Skeletal muscle cell (primary cell): ENCODE measurements around the gene HACD1.
"Not testable (repeated sequence)": the region's sequence is repeated elsewhere in the genome, so short reads cannot be mapped to it uniquely, and the experiment has no call there.

Experiments used
- DNase-seq: peaks from one replicate; pipeline ENCODE4 v3.0.0-alpha.2; 2010; ENCODE audit warnings: low read depth
- H3K4me3 ChIP-seq: 2 replicates; pipeline ENCODE4 v1.5.1; 2011; ENCODE audit warnings: low read depth, mild to moderate bottlenecking, control low read depth, low read length, moderate library complexity

The HACD1 gene

DNA sequence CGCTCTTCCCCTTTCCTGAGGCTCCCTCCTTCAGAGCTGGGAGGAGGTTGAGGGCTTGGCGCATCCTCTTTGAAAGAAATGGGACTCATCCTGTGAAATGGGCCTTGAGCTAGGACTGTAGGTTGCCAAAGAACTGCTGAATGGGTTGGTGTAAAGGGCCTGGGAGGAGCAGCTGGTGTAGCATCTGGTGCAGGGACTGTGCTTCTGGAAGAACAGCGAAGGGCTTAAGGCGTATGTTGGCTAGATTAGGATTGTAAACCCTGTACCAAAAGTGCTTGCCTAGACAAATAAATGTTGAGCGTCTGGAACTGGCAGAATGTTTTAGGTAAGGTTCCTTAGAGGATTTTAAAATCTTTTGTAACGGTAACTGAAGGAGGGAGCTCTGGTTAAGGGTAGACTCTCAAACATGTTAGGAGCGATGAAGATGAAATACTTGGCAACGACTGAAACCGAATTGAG is 27.3 kb upstream of the HACD1 start:
- no peak for DNase-seq
- H3K4me3 ChIP-seq = peak overlapping the region; percentile 89

GRCh38 chr10:17643755-17644484 is 26.7 kb upstream of the HACD1 start, which contains the start of gene STAM:
Gene STAM, plus strand, starts transcription at chr10:17644151. Its CDS starts 189 bp downstream, at chr10:17644340.
- H3K4me3 ChIP-seq = peak within 1 kb of the TSS; percentile 89
- DNase-seq = peak; percentile 86

- H3K4me3 ChIP-seq = peak overlapping the region; percentile 89
- DNase-seq = peak; percentile 55
These were observed 26.2 kb upstream of the HACD1 start for GRCh38 chr10:17643339-17643754.

DNA sequence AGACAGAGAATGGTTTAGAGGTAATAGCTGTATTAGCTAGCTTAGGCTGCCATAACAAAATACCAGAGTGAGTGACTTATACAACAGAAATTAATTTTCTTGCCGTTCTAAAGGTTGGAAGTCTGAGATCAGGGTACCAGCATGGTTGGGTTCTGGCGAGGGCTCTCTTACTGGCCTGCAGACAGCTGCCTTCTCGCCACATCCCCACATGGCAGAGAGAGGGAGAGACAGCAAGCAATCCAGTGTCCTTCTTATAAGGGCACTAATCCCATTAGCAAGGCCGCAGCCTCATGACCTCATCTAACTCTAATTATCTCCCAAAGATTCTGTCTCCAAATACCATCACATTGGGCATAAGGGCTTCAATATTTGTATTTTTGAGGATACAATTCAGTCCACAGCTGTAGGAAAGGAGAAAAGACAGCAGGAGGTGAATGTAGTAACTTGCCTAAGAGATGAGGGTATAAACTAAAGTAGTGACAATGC is 23.2 kb upstream of the HACD1 start:
- no peak overlapping the region for H3K4me3 ChIP-seq
- DNase-seq = no peak

DNA sequence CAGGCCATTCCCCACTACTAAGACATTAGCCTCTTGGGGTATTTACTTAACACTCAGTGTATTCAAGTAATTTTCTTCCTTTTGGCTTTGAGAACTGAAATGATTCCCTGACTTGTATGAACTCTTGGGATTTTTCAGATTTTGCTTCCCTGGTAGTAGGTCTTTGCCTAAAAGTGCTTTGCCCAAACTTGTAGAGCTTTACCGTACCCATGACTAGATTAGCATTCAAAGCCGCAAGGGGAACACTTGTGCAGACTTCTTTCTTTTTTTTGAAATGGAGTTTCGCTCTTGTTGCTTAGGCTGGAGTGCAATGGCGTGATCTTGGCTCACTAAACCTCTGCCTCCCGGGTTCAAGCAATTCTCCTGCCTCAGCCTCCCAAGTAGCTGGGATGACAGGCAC is 20.7 kb upstream of the HACD1 start:
- no peak for DNase-seq
- no peak overlapping the region for H3K4me3 ChIP-seq

GRCh38 chr10:17633353-17633752 is 16.2 kb upstream of the HACD1 start:
- H3K4me3 ChIP-seq = no peak overlapping the region
- no peak for DNase-seq

DNA sequence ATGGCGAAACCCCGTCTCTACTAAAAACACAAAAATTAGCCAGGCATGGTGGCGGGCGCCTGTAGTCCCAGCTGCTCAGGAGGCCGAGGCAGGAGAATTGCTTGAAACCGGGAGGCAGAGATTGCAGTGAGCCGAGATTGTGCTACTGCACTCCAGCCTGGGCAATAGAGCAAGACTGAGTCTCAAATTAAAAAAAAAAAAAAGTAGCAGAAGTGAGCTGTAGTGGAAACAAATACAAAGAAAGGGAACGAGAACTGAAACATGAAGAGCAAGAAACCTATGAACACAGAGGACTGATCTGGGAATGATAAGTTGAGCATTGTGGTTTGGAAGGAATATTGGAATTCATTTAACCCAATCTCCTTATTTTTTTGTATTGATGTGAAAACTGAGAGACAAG is 15.4 kb upstream of the HACD1 start:
- H3K4me3 ChIP-seq = not testable (repeated sequence)

DNA sequence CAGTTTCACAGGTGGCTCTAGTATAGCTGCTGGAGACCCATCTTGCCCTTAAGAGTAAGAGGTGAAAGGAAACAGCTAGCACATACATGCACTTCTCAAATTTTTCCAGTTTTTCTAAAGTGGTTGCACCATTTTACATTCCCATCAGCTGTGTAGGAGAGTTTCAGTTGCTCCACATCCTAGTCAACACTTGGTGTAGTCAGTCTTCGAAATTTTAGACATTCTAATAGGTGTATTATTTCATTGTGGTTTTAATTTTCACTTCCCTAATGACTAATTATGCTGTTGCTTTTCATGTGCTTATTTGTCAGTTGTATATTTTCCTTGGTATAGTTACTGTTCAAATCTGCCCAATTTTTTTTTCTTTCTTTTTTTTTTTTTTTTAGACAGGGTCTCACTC is 9.5 kb upstream of the HACD1 start:
- no peak for DNase-seq
- no peak overlapping the region for H3K4me3 ChIP-seq

More for the DNA sequence above, 15.4 kb upstream of the HACD1 start:
- DNase-seq = not testable (repeated sequence)

DNA sequence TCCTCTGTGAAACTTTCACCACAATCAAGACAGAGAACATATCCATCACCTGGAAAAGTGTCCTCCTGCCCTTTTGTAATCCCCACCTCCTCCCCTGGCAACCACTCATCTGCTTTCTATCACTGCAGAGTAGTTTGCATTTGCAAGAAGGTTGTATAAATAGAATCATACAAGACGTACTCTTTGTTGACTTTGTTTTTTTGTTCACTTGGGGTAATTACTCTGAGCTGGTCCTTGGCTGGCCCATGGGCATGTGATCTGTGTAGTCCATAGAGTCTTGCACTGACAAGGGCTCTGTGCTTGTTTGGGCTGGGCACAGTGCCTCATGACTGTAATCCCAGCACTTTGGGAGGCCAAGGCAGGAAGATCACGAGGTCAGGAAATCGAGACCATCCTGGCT is 7.8 kb upstream of the HACD1 start:
- no peak overlapping the region for H3K4me3 ChIP-seq
- no peak for DNase-seq

DNA sequence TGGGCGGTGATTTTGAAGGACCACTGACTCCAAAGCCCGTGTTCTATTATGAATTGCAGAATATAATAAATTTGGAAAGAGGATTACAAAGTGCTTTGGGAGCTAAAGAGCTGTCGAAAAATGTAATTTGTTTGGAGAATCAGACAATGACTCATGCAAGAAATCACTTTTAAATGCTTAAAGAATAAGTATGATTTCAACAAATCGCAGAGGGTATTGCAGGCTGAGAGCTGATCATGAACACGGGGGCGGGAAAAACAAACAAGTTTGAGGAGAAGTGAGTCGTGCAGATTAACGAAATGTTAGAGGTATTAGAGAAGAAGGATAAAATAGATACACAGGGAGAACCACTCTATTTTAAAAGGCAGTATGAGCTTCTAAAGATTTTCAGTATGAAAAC is 4.9 kb upstream of the HACD1 start:
- no peak for DNase-seq
- no peak overlapping the region for H3K4me3 ChIP-seq

GRCh38 chr10:17616403-17617030 is 657 bp downstream of the HACD1 start:
- no peak for DNase-seq
- peak overlapping the region; percentile 73 for H3K4me3 ChIP-seq

- no peak overlapping the region for H3K4me3 ChIP-seq
- no peak for DNase-seq
These were observed 7.6 kb downstream of the HACD1 start for GRCh38 chr10:17609523-17610079.

GRCh38 chr10:17607603-17608332 is 9.4 kb downstream of the HACD1 start:
- no peak overlapping the region for H3K4me3 ChIP-seq

GRCh38 chr10:17607060-17607459 is 10.1 kb downstream of the HACD1 start:
- no peak for DNase-seq
- H3K4me3 ChIP-seq = no peak overlapping the region

More at GRCh38 chr10:17607603-17608332, 9.4 kb downstream of the HACD1 start:
- DNase-seq = no peak

DNA sequence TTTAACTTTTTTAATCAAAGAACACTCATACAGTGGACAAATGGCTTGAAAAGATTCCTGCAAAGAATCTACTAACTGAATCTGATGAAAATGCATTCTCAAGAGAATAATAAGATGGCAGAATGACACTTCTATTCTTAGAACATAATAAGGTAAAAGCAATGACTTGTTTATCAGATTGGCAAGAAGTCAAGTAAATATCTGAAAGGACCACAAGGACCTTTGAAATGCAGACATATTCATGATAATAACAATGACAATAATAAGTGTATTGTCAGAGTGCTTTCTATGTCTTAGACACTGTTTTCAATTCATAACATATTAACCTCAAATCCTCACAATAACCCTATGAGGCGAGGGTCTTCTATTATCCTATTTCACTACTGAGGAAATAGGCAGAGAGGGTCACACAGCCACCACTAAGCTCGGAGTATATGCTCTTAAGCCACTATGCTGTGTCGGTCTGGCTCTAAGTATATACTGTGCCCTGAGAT is 10.6 kb downstream of the HACD1 start:
- no peak overlapping the region for H3K4me3 ChIP-seq

DNA sequence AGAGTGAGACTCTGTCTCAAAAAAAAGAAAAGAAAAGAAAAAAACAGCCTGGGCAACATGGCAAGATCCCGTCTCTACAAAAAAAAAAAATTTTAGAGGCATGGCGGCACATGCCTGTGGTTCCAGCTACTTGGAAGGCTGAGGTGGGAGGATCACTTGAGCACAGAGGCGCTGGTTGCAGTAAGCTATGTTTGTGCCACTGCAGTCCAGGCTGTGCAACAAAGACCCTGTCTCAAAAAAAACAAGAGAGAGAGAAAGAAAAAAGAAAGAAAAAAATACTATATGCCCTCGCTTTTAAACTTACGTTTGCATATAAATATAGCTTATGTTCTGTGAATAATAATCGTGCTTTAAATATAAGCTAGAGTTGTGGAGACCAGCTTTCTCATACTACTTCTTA is 11.2 kb downstream of the HACD1 start:
- H3K4me3 ChIP-seq = no peak overlapping the region
- DNase-seq = no peak

More for the DNA sequence above, 10.6 kb downstream of the HACD1 start:
- DNase-seq = no peak

DNA sequence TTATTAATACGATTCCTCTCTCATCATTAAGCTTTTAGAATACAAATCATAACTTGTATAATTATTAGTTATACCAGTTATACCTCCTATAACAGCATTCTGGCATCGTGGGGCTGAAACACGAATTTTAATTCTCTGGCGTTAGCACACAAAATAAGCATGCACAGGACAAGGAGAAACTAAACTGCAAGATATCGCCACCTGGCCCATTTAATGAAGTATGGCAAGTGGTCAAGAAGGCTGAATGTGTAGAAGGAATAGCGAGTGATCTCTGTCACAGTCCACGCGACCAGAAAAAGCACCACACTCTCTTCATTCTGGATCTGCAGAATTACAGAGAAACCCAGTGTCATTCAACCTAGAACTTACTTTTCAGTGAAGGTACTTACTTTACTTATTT is 18.1 kb downstream of the HACD1 start:
- no peak for DNase-seq

DNA sequence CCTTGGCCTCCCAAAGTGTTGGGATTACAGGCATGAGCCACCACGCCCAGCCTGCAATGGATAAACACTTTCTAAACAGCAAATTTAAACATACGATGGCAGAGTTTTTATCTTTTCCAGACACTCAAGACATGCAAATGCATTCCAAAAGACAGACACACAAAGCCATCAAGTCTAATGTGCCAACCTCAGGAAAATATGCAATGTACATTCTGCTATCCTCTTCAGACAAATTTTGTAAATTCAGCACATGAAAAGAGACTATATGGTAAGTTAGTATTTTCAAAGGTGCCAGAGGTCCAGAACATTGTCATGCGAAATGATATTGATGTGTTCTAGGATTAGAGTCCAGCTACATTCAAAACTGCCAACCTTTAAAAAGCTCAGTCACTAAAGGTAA is 19.8 kb downstream of the HACD1 start:
- DNase-seq = no peak
- no peak overlapping the region for H3K4me3 ChIP-seq

More for the DNA sequence above, 18.1 kb downstream of the HACD1 start:
- H3K4me3 ChIP-seq = no peak overlapping the region

DNA sequence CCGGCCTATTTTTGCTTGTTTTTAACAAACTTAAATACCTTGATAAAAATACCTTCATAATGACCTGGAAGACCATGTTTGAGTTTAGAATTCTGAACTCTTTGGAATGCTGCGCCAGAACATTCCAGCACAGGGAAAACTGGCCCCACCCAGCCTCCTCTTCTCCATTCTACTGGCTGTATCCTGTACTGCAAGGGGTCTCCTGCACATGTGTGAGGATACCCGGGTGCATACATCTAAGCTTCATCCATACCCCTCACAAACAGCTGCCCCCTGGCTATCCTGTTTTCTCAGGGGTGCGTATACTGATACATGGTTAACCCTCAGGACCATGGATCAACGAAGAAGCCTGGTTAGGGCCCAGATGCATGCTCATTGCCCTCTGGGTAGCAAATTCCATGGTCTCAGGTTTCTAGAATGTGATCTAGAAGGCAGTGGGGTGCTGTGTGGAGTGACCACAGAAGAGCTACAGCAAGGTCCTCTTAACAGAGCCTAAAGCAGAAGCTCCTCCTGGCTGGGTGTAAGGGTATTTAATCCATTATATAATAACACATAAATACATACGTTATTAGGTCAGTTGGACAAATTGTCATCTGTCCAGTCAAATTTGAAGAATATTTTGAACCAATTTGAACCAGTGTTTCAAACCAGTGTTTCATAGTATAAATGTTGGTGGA is 26.1 kb downstream of the HACD1 start:
- H3K4me3 ChIP-seq = no peak overlapping the region
- DNase-seq = no peak
